ENCODE measurements around the gene TPTE2. TPM values are rescaled to one million over a fixed set of nuclear protein-coding genes. Genes with fewer than 3 reads are reported as not detected.
"Not testable (repeated sequence)": the region's sequence is repeated elsewhere in the genome, so short reads cannot be mapped to it uniquely, and the experiment has no call there.

Gene TPTE2
- polyA plus RNA-seq, 5 donors, result 0.19 to 0.27 (median 0.22) TPM

DNA sequence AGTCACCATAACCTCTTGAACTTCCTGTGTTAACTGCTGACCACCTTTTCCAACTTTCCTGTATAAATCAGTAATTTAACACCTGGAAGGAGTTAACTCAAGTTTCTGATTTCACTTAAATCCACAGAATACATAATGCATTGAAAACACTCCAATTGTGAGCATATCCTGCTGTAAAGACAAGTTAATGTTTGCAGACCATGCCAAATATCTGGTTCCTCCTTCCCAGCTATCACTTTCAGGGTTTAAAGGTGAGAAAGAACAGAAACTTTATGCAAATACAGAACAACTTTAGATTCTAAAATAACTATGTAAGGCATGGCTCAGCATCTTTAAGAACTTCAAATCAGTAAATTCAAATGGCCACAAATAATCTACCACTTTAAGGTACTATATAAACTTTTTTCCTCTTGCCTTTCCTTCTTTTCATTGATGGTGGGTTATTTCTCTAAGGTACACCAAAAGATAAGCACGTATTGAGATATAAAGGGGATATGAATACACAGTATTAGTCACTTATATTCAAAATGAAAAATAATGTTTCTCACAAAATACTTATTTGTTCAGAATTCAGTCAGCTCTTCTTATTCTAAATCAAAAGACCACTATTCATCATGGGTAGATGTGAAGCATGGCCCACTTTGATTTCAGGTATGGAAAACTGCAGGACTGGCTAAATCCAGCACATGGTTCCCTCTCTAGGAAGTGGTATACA lies 6.6 kb upstream of the TPTE2 start:
- no peak for DNase-seq

DNA sequence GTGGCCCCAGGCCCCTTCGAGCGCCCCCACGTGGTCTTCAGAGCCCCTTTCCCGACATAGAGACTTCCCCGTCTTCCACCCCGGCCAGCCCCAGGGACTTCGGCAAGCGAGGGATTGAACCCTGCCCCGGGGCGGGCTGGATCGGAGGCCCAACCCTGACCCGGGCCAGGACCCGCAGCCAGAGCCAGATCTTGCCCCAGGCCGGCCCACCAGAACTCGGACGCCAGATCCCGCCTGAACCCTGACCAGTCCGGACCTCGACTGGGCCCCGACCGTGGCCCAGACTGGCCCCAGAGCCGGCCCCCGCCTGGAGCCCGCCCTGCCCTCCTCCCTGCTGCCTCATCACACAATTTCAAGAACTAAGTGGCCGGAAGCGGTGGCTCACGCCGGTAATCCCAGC lies 253 bp upstream of the TPTE2 start:
- DNase-seq, result no peak

DNA sequence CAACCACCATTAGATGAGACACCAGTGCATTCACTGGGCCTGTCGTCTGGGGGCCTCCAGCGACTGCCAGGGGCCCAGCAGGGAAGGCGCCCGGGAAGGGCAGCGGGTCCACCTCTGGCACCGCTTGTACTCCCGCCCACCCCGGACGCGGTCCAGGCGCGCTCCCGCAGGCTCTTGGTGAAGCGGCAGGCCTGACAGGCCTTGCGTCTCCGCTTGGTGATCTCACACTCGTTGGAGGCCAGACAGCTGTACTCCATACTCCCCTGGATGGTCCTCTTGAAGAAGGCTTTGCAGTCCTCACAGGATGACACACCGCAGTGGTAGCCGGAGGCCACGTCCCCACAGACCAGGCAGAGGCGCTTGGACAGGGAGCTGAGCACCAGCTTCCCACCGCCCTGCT lies 660 bp downstream of the TPTE2 start:
- not testable (repeated sequence) for DNase-seq

DNA sequence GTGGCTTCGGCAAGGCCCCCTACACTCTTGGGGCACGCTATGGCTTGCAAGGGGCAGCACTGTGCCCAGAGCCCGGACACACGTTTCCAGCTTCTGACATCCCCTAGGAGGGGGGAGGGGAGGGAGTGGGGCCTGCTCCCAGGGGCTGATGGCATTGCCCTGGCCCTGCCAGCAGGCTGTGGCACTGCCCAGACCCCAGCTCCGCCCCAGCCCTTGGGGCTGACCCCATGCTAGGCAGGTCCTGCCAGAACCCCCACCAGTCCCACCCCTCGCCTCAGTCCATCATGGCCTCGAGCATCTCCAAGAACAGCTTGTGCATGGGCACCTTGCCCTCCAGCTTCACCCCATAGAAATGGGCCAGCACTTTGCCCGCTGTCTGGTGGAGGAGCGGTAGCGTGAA lies 1.6 kb downstream of the TPTE2 start:
- not testable (repeated sequence) for DNase-seq

DNA sequence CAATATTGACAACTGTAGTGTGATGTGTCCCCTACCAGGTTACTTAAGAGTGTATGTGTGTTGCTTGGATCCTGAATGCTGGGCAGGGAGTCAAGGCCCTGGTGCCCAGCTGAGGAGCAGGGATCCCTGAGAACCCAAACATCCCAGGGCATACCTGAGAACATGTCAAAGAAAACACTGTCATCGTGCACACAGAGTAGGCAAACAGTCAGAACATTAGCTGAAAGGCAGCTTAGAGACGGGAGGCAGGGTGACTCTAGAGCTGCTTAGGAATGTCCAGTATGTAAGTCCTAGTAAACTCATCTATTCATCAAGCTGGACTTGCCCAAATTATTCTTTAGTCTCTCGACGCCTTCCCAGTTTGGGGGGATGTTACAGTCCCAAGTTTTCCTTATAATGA lies 4.0 kb downstream of the TPTE2 start:
- not testable (repeated sequence) for DNase-seq

DNA sequence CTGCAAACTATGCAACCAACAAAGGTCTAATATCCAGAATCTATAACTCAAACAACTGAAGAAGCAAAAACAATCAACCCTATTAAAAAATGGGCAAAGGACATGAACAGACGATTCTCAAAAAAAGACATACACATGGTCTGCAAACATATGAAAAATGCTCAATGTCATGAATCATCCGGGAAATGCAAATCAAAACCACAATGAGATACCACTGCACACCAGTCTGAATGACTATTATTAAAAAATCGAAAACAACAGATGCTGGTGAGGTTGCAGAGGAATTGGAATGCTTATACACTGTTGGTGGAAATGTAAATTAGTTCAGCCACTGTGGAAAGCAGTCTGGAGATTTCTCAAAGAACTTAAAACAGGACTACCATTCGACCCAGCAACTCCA lies 12.1 kb downstream of the TPTE2 start:
- DNase-seq, result not testable (repeated sequence)

DNA sequence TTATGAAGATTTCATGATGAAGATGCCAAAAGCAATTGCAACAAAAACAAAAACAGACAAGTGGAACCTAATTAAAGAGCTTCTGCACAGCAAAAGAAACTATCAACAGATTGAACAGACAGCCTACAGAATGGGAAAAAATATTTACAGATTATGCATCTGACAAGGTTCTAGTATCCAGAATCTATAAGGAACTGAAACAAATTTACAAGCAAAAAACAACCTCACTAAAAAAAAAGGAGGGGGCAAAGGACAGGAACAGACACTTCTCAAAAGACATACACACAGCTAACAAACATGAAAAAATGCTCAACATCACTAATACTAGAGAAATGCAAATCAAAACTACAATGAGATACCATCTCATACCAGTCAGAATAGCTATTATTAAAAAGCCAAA lies 35.7 kb downstream of the TPTE2 start:
- not testable (repeated sequence) for DNase-seq

DNA sequence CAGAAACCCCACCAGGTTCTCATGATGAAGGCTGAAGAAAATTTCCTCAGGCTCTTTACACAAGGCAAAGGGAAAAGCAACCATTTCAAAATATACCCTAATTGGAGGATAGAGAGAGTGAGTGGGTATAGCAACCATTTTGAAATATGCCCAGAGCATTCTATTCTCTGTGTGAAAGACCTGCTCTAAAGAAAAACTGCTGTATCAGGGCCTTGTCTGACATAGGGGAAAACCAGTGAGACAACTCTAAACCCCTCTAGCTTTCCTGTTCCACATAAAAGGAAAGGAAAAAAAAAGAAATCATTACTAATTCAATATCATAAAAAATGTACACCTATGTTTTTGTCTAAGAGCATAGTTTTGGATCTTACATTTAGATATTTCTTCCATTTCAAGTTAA lies 42.3 kb downstream of the TPTE2 start:
- DNase-seq, result no peak

DNA sequence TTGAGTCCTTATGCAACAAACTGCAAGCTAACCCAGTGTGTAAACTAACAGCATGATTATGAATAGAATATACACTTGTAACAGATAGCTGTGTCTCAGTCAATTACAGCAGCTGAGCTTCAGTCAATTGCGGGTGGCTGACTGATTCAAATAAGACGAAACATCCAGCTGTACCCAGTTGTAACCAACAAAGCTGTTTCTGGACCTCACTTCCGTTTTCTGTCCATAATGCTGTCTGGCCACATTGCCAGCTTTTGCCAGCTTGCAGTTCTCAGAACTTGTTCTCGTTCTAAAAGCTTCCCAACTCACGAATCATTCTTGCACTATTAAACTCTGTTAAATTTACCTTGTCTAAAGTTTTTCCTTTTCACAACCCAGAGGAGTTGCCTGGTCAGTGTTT lies 53.7 kb downstream of the TPTE2 start:
- DNase-seq, result not testable (repeated sequence)

DNA sequence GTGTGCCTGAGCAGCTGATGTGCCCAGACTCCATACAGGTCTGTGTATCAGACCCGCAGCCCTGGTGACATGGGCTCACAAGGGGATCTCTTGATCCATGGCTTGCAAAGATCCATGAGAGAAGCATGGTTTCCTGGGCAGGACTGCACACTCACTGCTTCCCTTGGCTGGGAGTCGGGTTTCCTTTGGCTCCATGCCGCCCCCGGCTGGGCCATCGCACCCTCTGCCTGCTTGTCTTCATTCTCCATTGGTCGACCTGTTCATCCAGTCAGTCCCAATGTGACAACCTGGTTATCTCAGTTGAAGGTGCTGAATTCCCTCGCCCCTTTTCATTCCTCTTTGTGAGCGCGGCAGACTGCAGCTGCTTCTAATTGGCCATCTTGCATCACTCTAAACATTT lies 101.2 kb downstream of the TPTE2 start:
- DNase-seq, result not testable (repeated sequence)

DNA sequence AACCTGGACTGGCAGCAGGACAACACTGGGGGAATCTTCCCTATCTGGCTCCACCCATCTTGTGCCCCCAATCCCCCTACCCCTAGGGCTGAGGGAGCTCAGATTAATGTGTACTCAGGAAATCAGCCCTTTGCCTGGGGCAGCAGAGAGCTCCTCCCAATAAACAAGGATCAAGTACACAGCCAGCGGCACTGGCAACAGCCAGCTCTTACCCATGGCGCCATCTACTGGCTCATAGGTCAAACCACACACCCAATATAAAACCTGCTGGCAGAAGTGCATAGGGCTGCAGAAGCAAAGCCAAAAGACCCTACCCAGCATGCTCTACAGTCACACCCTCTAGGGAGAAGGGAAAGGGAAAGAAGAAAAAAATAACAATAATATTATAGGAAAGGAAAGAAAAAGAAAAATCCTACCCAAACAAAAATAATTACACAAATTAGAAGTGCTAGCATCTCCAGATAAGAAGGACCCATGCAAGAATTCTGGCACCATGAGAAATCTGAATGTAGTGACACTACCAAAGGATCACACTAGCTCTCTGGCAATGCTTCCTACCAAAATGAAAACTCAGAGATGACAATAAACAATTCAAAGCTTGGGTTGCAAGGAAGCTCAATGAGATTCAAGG lies 122.2 kb downstream of the TPTE2 start:
- not testable (repeated sequence) for DNase-seq

DNA sequence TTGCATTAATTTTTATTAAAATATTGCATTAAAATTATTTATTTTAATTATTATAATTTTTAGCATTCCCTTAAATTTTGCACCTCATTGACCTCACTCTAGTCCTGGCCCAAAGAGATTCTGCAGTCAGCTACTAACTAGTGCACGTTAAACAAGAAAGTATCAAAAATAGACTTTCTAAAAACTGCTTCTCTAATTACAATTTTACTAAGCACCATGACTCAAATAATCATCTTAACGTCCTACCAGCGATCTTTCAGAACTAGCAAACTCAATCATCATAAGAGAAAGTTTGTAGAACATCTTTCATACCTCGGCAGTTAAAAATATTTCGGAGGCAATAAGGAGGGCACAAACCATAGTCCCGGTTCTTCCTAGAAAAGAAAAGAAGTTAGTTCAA lies 123.6 kb downstream of the TPTE2 start:
- DNase-seq, result not testable (repeated sequence)

DNA sequence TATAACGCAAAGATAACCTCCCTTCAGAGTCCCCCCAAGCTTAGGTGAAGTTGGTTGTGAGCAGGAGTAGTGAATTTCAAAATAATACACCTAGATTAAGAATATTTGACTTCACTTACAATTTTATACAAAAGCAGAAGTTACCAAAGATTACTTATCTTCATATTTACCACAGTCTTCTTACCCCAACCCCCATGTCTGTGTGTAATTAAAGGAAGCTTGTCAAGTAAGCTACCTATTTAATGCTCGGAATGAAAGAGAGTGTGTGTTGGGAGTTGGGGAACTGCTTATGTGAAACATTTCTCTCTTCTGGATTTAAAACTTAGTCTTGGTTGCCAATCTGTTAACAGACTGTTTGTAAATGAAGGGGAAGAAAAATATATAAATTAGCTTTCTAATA lies 139.1 kb downstream of the TPTE2 start:
- DNase-seq, result not testable (repeated sequence)

DNA sequence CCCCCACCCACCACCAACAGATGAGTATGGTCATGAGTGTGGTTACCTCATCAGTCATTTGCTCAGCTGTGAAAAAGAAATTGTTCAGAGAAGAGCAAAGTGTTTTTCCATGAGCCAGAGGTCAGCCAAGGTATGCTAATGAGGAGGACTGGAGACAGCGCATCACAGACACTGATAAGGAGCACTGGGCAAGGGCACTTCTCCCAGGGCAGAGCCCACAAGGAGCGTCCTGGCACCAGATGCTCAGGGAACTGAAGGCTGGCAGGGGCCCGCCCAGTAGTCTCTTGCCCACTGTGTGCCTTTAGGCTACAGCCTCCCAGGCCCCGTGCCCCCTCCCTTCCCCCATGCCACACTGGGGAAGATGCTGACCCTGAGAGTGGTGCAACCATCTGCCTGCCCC lies 148.8 kb downstream of the TPTE2 start:
- DNase-seq, result not testable (repeated sequence)

DNA sequence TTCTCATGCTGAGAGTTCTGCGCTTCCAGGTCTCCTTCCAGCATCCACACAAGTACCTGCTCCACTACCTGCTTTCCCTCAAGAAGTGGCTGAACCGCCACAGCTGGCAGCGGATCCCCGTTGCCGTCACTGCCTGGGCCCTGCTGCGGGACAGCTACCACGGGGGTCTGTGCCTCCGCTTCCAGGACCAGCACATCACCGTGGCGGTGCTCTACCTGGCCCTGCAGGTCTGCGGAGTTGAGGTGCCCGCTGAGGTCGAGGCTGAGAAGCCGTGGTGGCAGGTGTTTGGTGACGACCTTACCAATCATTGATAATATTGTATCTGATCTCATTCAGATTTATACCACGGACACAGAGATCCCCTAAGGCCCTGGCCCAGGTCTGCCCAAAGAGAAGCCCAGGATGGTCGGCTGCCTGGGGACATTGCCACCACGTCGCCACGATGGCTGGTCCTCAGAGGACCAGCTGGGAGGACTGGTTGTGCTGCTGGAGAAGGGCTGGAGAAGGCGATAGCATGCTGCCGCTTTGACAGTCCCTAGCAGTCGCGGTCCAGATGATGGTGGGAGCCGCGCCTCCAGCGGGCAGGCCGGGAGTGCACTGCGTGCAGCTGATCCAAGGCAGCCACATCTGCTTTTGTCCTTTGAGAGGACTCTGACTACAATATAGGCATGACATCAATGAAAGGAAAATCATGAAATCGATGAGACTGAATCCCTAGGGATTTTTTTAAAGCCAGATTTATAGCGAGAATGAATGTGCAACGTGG lies 178.4 kb downstream of the TPTE2 start:
- not testable (repeated sequence) for DNase-seq

DNA sequence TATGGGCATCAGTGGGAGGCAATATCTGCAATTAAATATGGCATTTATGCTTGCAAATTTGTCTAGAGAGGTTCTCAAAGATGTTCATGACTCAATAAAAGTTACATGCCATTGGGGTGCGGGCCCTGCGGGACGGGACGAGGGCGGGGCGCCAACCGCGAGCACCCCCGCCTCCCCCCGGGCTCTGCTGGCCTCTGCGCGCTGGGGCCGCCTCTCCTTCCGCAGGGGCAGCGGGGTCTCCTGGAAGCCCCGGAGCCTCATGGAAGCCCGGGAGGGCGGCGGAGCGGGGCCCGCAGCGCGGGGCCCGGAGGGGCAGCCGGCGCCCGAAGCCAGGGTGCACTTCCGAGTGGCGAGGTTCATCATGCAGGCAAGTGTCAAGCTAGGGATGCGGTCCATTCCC lies 179.2 kb downstream of the TPTE2 start:
- no peak for DNase-seq

Other genes with a start within 250 kb of the TPTE2 start
- gene MPHOSPH8, start 72.1 kb upstream of the TPTE2 start, polyA plus RNA-seq (ENCODE audit: insufficient read depth in 1 of 5, insufficient read length in 5 of 5, low replicate concordance in 1 of 5), result 10 to 100 TPM; 62.4 to 83.4 (median 78.5) TPM
- 10 to 100 TPM; 66.8 to 85.0 (median 80.1) TPM for gene PSPC1, start 221.4 kb upstream of the TPTE2 start, polyA plus RNA-seq (ENCODE audit: insufficient read depth in 1 of 5, insufficient read length in 5 of 5, low replicate concordance in 1 of 5)